ACC112 (cell line): Measurements from ENCODE around the gene COX7B2.

ENCODE experiments used
- H2AFZ ChIP-seq: fragments of 200-600 bp; sonication (generic); one replicate; pipeline ENCODE4 v1.6.0; 2017; ENCODE audit warnings: antibody characterized with exemption, low read length; ENCODE audit not compliant: unreplicated experiment
- H3K27ac ChIP-seq: fragments of 200-600 bp; sonication (generic); 2 replicates; pipeline ENCODE4 v1.5.1; 2014; ENCODE audit warnings: low read depth, mild to moderate bottlenecking, antibody characterized with exemption, low read length, moderate library complexity
- H3K27me3 ChIP-seq: fragments of 200-600 bp; sonication (generic); 2 replicates; pipeline ENCODE4 v1.6.1; 2014; ENCODE audit warnings: mild to moderate bottlenecking, antibody characterized with exemption, low read length, moderate library complexity, mixed read lengths; ENCODE audit not compliant: insufficient read depth
- H3K36me3 ChIP-seq: fragments of 200-600 bp; sonication (generic); 2 replicates; pipeline ENCODE4 v1.6.1; 2016; ENCODE audit warnings: mild to moderate bottlenecking, antibody characterized with exemption, low read length, moderate library complexity, mixed read lengths; ENCODE audit not compliant: insufficient read depth
- H3K4me1 ChIP-seq: fragments of 200-600 bp; sonication (generic); one replicate; pipeline ENCODE4 v1.6.1; 2016; ENCODE audit warnings: low read length, mixed read lengths; ENCODE audit not compliant: insufficient read depth, unreplicated experiment, control insufficient read depth
- H3K4me3 ChIP-seq: fragments of 200-600 bp; sonication (generic); 2 replicates; pipeline ENCODE4 v1.5.1; 2014; ENCODE audit warnings: mild to moderate bottlenecking, low read depth, low read length
- H3K79me2 ChIP-seq: fragments of 200-600 bp; sonication (generic); one replicate; pipeline ENCODE4 v1.6.0; 2016; ENCODE audit warnings: low read length; ENCODE audit not compliant: control insufficient read depth, unreplicated experiment, insufficient read depth

COX7B2 gene

DNA sequence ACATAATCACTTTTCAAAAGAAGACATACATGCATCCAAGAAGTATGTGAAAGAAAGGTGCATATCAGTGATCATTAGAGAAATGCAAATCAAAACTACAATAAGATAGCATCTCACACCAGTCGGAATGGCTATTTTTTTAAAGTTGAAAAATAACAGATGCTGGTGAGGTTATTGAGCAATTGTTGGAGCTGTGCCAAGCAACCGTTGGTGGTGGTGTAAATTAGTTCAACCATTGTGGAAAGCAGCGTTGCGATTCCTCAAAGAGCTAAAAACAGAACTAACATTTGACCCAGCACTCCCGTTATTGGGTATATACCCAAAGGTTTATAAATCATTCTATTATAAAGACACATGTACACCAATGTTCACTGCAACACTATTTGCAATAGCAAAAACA, 14.2 kb downstream of the COX7B2 start:
- H3K27me3 ChIP-seq: peaks cover 73% of the 10 kb centered on the region
- no peak overlapping the region for H2AFZ ChIP-seq
- H3K27ac ChIP-seq: no peak overlapping the region
- no peaks in the 10 kb centered on the region for H3K4me1 ChIP-seq
- no peaks in the 10 kb centered on the region for H3K79me2 ChIP-seq
- no peaks in the 10 kb centered on the region for H3K36me3 ChIP-seq
- no peak overlapping the region for H3K4me3 ChIP-seq

DNA sequence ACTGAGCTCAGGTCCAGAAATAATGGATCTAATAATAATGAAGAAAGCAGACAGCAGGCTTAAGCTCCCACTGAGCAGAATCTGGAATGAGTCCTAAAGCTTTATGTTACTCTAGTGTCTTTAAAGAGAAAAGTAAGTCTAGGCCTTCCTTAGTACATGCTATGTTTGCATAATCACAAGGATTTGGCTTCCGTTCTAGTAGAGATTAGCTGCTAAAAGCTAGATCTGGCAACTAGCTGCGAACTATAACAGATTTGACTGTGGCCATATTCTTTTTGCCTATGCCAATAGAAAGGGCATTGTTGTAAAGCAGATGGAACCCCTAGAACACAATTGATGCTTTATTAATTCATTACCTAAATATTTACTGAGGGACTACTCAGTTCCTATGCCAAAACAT, 19.0 kb downstream of the COX7B2 start:
- H3K27me3 ChIP-seq: peaks cover 80% of the 10 kb centered on the region
- no peaks in the 10 kb centered on the region for H3K36me3 ChIP-seq
- no peak overlapping the region for H3K4me3 ChIP-seq
- H2AFZ ChIP-seq: no peak overlapping the region
- no peaks in the 10 kb centered on the region for H3K4me1 ChIP-seq
- no peak overlapping the region for H3K27ac ChIP-seq
- H3K79me2 ChIP-seq: no peaks in the 10 kb centered on the region

DNA sequence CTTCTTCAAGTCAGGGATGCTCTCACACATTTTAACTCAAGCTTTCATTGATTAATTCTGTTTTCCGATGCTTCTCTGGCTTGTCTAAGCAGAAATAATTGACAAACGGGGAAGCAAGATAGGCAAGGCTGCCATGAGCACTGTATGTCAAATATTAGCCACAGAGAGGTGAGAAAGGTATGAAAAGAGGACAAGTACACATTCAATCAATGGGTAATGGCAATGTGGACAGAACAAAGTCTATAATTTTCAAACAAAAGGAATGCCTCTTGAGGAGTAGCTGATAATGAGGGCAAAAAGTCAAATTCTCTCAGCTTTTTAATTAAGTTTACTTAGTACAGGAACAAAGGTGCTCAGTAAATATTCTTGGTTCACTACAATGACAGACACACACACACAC, 19.6 kb downstream of the COX7B2 start:
- Histone ChIP-seq H3K4me3 (no peak overlapping the region), H3K4me1 (no peaks in the 10 kb centered on the region), H3K27me3 (peaks cover 86% of the 10 kb centered on the region), H3K27ac (no peak overlapping the region), H2AFZ (no peak overlapping the region), H3K79me2 (no peaks in the 10 kb centered on the region), H3K36me3 (no peaks in the 10 kb centered on the region)

DNA sequence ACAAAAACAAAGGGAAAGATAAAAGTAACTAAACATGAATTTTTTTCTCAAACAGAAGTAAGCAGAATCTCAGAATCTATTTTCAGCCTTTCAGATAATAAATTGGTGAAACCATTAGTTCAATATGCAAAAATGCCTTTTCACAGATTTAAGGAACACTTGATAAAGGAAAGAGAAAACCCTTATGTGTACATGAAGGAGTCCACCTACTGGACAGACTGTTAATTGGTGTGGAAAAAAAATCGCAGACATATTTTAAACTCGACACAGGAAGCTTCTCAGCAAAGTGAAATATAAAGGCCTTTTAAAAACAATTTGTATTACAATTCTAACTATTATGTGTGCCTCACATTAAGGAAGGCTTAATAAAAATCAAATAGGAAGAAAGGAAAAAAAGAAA, 22.3 kb downstream of the COX7B2 start:
- H3K27me3 ChIP-seq: peaks cover 86% of the 10 kb centered on the region
- H3K4me1 ChIP-seq: no peaks in the 10 kb centered on the region
- no peaks in the 10 kb centered on the region for H3K36me3 ChIP-seq
- no peak overlapping the region for H3K4me3 ChIP-seq
- H3K27ac ChIP-seq: no peak overlapping the region
- no peaks in the 10 kb centered on the region for H3K79me2 ChIP-seq
- H2AFZ ChIP-seq: no peak overlapping the region

DNA sequence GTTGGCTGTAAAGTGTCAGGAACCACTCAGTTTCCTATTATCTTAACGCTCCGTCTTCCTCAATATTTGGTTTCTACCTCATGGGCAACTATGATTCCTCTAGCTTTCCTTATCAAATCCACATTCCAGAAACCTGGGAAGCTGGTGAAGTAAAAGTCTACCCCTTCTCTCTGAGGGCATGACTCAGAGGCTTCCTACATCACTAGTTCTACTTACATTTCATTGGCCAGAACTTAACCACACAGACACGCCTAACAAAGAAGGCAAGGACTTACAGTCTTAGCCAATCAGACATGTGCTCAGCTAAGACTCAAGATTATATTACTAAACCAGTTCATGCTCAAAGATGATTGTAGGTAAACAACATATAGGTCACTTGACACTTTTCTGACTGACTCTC, 30.4 kb downstream of the COX7B2 start:
- no peaks in the 10 kb centered on the region for H3K79me2 ChIP-seq
- H3K36me3 ChIP-seq: no peaks in the 10 kb centered on the region
- peaks cover 57% of the 10 kb centered on the region for H3K27me3 ChIP-seq
- H3K27ac ChIP-seq: no peak overlapping the region
- H2AFZ ChIP-seq: no peak overlapping the region
- H3K4me1 ChIP-seq: no peaks in the 10 kb centered on the region
- no peak overlapping the region for H3K4me3 ChIP-seq

DNA sequence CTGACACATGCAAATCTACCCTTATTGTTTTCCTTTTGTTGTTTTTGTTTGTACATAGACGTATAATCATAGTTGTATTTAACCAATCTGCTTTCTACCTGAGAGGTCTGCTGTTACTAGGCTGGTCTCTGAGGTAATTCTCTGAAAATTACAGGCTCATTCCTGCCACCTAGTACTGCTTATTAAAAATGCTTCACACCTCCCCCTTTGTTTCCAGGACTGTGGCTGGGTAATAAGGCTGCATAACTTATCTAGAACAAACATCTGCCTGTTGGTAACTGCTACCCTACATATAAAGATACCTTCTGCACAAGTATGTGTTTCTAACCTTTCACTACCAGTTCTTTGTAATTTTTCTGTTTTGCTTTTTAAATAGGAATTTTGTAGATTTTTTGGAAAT, 34.2 kb downstream of the COX7B2 start:
- no peak overlapping the region for H2AFZ ChIP-seq
- peaks cover 39% of the 10 kb centered on the region for H3K27me3 ChIP-seq
- H3K79me2 ChIP-seq: no peaks in the 10 kb centered on the region
- no peaks in the 10 kb centered on the region for H3K36me3 ChIP-seq
- no peaks in the 10 kb centered on the region for H3K4me1 ChIP-seq
- H3K27ac ChIP-seq: no peak overlapping the region
- H3K4me3 ChIP-seq: no peak overlapping the region

DNA sequence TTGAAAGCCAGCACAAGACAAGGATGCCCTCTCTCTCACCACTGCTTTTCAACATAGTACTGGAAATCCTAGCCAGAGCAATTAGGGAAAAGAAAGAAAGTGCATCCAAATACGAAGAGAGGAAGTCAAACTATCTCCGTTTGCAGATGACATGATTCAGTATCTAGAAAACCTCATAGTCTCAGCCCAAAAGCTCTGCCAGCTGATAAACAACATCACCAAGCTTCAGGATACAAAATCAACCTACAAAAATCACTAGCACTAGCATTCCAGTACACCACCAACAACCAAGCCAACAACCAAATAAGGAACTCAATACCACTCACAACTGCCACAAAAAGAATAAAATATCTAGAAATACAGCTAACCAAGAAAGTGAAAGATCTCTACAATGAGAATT, 38.6 kb downstream of the COX7B2 start:
- Histone ChIP-seq H3K79me2 (no peaks in the 10 kb centered on the region), H2AFZ (no peak overlapping the region), H3K4me3 (no peak overlapping the region), H3K36me3 (no peaks in the 10 kb centered on the region), H3K27ac (no peak overlapping the region), H3K4me1 (no peaks in the 10 kb centered on the region), H3K27me3 (peaks cover 34% of the 10 kb centered on the region)

DNA sequence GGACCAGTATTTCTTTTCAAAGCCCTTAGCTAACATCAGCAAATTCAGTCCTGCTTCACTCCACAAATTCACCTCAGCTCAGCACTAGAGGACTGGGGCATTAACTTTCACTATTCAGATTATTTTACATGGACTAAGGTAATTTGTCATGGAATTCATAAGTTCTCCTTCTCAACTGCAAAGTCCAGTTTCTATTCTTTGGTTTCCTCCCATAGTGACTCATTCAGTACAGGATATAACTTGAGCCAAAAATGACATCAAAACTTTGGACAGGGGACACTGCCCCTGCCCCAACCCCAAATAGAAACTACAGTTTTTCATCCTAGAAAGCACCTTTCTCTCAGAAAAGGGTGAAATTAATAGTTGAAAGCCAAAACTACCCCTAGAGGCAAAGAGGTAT, 52.7 kb downstream of the COX7B2 start:
- Histone ChIP-seq H2AFZ (no peak overlapping the region), H3K4me3 (no peak overlapping the region), H3K27ac (no peak overlapping the region)

DNA sequence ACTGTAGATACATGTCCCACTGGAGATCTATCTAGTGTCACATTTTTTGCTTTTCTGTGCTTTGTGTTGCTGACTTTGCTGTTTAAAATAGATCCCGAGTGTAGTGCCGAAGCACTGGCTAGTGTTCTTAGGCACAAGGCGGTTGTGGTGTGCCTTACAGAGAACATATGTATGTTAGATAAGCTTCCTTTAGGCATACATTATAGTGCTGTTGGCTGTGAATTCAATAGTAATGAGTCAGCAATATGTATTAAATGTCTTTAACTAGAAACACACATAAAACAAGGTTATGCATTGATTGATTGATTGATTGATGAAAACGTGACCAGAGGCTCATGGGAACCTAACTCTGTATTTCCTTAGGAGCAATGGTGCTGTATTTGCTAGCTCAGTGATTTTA, 56.2 kb downstream of the COX7B2 start:
- H2AFZ ChIP-seq: no peak overlapping the region
- peaks cover 5% of the 10 kb centered on the region for H3K4me1 ChIP-seq
- no peaks in the 10 kb centered on the region for H3K36me3 ChIP-seq

More for the DNA sequence above, 52.7 kb downstream of the COX7B2 start:
- H3K27me3 ChIP-seq: peaks cover 45% of the 10 kb centered on the region
- H3K79me2 ChIP-seq: no peaks in the 10 kb centered on the region
- peaks cover 5% of the 10 kb centered on the region for H3K4me1 ChIP-seq
- H3K36me3 ChIP-seq: no peaks in the 10 kb centered on the region

DNA sequence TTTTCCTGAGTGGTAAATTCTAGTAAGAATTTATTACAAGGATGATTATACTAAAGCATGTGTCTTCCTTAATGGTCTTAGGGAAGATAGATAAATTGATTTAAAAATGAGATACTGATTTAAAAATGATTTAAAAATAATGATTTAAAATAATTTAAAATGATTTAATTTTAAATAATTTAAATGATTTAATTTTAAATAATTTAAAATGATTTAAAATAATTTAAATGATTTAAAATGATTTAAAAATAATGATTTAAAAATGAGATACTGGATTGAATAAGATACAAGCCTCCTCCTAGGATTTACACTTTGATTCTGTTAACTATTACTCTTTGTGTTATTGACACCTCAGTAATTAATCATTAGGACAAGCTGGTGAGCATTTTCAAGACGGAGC, 59.0 kb downstream of the COX7B2 start:
- Histone ChIP-seq H3K36me3 (no peaks in the 10 kb centered on the region), H3K79me2 (no peaks in the 10 kb centered on the region), H3K27me3 (peaks cover 64% of the 10 kb centered on the region), H3K4me3 (no peak overlapping the region), H3K4me1 (no peaks in the 10 kb centered on the region), H3K27ac (no peak overlapping the region), H2AFZ (no peak overlapping the region)

More for the DNA sequence above, 56.2 kb downstream of the COX7B2 start:
- peaks cover 47% of the 10 kb centered on the region for H3K27me3 ChIP-seq
- no peak overlapping the region for H3K27ac ChIP-seq
- no peaks in the 10 kb centered on the region for H3K79me2 ChIP-seq
- no peak overlapping the region for H3K4me3 ChIP-seq

DNA sequence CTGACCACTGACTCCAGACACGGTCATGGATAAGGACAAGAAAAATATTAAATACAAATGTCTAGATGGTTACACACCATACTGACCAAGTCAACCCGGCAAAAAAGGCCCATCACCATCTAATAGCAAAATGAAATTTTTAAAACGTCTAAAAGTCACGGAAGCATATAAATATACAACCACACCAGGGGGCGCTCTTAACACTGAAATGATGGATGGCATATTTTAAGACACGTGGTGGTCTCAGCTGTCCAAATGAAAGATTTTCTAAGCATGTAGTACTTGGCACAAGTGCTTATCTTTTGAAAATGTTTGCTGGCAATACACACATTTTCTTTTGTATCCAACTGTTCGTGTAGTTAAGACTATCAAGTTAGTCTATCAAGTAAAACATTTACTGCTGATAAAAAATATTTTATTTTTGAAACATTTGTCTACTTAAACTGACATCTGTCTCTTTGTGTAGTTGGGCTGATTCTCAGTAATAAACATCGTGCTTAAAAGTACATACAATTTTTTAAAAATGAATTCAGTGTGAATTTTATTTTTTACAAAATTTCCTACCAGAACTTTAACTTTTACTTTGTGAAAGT, 64.6 kb downstream of the COX7B2 start:
- peaks cover 30% of the 10 kb centered on the region for H3K27me3 ChIP-seq
- no peaks in the 10 kb centered on the region for H3K4me1 ChIP-seq
- no peaks in the 10 kb centered on the region for H3K36me3 ChIP-seq
- H2AFZ ChIP-seq: no peak overlapping the region
- no peak overlapping the region for H3K4me3 ChIP-seq
- H3K79me2 ChIP-seq: no peaks in the 10 kb centered on the region
- no peak overlapping the region for H3K27ac ChIP-seq
